Head of caudate nucleus (tissue), 42 donors: ENCODE measurements around the gene RHBDF2.

Experiments
- DNase-seq, 42 donors: peaks; one replicate each; pipeline versions ENCODE4 v3.0.0 to v3.0.0-alpha.2; 2020 to 2021; ENCODE audit warnings: mixed read lengths in 7 of 42
- intact Hi-C: fragments of 100-400 bp; cut with DNase I; formaldehyde crosslinking; loops from one replicate; pipeline ENCODE4 v1.15.0; 2022

RHBDF2 gene

GRCh38 chr17:76473541-76473985 lies 27.7 kb downstream of the RHBDF2 start:
- DNase-seq = no peak
- intact Hi-C loops = no loop called here

- intact Hi-C loops = no loop called here
- no peak for DNase-seq
Observed at GRCh38 chr17:76472726-76473125, 28.5 kb downstream of the RHBDF2 start.

GRCh38 chr17:76472258-76472645 lies 29.0 kb downstream of the RHBDF2 start:
- DNase-seq = no peak
- intact Hi-C loops = no loop called here

DNA sequence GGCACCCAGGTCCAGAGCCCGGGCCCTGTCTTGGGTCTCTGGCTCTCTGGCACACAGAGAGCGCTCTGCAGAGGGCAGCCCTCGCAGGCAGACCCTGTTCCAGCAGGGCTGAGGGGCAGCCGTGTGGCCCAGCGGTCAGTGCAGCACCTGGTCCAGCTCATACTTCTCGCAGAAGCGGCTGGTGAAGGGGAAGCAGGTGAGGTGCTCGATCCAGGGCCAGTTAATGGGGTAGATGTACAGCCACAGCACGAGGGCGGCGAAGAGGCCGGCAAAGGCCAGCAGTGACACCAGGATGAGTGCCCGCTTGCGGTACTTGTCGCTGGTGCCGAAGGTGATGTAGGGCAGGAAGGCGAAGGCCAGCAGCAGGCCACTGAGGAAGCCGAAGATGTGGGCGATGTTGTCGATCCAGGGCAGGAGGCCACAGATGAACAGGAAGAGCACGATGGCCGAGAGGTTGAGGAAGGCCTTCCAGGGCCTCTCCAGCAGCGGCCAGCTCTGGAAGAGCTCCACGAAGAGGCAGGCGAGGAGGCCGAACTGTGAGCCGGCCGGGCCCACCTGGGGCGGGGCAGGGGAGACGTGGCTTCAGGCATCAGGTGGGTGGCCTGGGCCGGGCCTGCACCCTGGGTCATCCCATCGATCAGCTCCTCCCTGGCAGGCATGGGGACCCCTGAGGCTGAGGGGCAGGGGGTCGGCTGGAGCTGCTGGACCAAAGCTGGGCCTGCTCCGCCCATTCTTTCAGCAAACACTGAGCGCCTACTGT lies 29.5 kb downstream of the RHBDF2 start:
- DNase-seq = no peak
- intact Hi-C loops = no loop called here

DNA sequence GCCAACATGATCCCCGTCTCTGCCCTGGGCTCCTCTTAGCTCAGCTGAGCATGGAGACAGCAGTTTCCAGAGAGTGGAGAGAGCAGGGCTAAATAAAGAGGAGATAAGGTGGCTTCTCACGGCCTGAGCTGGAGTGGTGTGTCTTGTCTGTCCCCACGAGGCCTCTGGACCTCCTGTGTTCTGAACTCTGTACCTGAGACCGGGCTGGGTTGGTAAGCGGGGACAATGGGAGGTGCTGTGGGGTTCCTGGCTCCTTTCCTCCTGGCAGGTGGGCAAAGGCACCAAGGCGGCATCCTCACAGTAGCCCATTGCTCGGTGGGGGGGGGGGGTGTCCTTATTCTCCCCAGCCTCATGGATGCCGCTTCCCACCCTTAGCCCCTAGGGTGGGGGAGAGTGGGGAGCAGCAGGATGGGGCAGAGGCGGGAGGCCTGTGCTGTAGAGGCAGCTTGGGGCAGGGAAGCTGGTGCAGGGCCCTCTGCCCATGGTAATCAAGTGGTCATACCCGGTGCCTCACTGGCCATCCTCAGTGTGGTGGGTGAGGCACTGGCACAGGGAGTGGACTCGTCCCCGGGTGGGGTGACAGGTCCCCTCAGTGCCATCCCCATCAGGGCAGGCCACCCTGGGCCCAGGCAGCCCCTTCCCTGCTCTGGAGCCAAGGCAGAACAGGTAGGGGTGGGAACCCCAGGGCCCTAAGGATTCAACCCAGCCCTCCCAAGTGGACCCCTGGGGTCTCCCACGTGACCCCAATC lies 31.1 kb downstream of the RHBDF2 start:
- intact Hi-C loops = no loop called here
- no peak for DNase-seq

DNA sequence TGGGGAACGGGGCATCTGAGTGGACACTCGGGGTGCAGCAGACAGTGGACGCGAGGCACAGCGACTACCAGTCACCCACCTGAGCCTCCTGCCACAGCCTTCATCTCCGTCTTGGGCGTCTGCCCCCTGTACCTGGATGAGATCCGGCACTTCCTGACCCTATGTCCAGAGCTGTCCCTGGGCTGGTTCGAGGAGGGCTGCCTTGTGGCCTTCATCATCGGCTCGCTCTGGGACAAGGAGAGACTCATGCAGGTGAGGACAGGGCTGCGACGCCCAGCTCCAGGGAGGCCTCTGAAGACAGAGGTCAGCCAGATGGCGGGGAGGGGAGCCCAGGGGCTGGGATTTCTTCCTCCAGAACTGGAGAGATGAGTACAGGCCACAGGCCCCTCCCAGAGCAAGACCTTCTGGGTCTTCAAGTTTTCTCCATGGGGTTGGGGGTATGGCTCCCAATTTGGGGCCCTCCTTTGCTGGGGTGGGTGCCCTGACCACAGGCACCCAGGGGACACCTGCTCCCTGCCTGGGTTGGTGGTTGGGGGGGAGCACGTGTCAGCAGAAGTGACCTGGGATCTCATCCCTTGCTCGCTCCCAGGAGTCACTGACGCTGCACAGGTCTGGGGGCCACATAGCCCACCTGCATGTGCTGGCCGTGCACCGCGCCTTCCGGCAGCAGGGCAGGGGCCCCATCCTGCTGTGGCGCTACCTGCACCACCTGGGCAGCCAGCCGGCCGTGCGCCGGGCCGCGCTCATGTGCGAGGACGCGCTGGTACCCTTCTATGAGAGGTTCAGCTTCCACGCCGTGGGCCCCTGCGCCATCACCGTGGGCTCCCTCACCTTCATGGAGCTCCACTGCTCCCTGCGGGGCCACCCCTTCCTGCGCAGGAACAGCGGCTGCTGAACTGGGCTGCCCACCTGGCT lies 31.9 kb downstream of the RHBDF2 start:
- intact Hi-C loops = no loop called here
- DNase-seq = no peak

DNA sequence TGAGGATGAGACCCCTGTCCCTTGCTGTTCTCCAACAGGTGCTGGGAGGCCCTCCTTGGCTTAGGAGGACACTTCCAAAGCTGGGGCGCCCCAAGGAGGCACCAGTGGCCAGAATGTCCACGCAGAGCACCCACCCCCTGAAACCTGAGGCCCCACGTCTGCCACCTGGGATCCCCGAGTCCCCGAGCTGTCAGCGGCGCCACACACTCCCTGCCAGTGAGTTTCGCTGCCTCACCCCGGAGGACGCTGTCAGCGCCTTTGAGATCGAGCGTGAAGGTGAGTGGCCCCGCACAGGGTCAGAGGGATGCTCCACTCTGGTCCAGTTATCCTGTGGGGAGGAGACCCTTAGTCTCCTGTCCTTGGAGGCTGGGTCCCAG lies 32.6 kb downstream of the RHBDF2 start:
- no peak for DNase-seq
- intact Hi-C loops = no loop called here

- intact Hi-C loops = loop anchor here (2.0 kb wide), 1 partner anchor 39 kb away; no protein-coding TSS in a partner anchor
- no peak for DNase-seq
Observed at GRCh38 chr17:76467809-76468633, 33.2 kb downstream of the RHBDF2 start.

DNA sequence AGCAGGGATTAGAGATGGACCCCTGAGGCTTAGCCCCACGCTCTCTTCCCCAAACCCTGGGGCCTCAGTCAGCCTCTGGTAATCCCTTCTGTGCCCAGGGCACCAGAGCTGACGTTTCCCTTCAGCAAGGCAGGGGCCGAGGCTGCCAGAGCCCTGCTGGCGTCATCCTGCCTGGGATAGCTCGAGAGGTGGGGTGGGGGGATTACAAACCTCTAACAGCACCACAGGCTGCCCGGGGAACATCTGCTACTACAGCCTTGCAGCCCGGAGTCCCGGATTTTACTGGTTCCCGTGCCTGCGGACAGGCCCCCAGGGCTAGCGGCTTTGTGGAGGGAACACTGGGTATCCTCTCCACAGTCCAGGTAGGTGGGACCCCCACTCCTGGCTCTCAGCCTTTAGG lies 33.9 kb downstream of the RHBDF2 start, which contains the start of gene AANAT:
TSS of gene AANAT (plus strand) at position 238 of the 400 bp plus-strand sequence. CDS start 1,144 bp downstream, outside the sequence.
- DNase-seq = no peak
- intact Hi-C loops = loop anchor here (2.0 kb wide), 1 partner anchor 39 kb away; no protein-coding TSS in a partner anchor

DNA sequence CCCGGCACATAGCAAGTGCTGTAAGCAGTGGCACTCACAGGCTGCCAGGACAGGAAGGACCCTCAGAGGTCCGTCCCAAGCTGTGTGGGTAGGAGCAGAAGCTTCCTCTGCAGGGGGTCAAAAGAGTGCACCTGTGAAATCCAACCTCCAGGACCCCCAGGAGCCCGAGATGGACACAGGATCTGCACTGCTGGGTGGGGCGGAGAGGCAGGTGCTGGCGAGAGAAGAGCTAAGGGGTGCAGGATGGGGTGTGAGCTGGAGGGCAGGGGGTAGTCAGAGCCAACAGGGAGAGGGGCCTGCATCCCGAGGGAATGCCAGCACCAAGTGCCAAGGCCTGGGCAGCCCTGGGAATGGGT lies 34.5 kb downstream of the RHBDF2 start:
- no peak for DNase-seq
- intact Hi-C loops = loop anchor here (2.0 kb wide), 1 partner anchor 40 kb away; no protein-coding TSS in a partner anchor

GRCh38 chr17:76462556-76463290 lies 38.5 kb downstream of the RHBDF2 start:
- intact Hi-C loops = no loop called here
- no peak for DNase-seq

DNA sequence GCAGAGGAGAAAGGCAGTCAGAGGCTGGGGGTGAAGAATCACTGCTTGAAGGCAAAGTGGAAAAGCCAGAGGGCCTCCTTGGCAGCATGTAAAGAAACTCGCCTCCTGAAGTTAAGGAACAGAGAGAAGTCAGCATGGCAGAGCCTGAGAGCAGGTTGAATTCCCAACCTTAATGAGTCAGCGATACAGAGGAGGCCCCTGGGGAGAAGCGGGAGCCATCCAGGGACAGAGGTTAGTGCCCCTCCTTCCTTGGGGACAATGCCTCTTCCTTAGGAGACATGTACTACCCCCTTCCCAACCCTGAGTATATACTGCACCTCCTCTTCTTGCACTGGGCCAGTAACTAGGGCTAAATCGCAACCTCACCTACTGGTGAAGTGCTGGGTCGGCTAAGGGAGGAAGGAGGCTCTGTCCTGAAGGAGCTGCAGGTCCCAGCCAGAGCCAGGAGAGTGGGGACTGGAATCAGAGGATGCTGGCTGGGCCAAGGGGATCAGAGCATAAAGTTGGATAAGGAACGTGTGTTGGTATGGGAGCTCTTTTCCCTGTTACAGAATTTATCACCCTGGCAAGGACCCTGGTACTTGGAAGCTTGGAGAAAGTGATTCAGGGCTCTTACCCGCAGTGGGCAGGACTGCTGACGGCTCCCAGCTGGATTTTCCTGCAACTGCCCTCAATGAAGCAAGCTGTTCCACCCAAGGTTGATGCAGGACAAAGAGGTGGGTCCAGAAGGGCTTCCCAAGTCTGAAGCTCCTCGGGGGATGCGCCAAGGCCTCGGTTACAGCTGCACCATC lies 39.3 kb downstream of the RHBDF2 start:
- intact Hi-C loops = no loop called here
- DNase-seq = no peak

DNA sequence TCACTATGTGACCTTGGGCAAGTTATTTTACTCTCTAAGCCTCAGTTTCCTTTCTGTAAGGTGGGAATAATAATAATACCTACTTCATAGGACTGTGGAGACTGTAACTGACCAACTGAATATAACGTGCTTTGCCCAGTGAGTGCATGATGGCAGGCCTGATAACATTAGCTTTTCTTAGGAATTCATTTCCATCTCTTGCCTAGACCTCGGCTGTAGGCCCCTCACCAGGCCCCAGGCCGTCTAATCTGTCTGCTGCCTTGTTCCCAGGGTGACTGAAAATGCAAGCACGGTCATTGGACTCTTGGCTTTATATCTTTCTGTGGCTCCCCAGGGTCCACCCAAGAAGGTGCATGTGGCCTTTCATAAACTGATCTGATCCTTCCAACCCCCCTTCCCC lies 41.5 kb downstream of the RHBDF2 start:
- intact Hi-C loops = loop anchor here (10.0 kb wide), 1 partner anchor 55 kb away; no protein-coding TSS in a partner anchor
- no peak for DNase-seq

DNA sequence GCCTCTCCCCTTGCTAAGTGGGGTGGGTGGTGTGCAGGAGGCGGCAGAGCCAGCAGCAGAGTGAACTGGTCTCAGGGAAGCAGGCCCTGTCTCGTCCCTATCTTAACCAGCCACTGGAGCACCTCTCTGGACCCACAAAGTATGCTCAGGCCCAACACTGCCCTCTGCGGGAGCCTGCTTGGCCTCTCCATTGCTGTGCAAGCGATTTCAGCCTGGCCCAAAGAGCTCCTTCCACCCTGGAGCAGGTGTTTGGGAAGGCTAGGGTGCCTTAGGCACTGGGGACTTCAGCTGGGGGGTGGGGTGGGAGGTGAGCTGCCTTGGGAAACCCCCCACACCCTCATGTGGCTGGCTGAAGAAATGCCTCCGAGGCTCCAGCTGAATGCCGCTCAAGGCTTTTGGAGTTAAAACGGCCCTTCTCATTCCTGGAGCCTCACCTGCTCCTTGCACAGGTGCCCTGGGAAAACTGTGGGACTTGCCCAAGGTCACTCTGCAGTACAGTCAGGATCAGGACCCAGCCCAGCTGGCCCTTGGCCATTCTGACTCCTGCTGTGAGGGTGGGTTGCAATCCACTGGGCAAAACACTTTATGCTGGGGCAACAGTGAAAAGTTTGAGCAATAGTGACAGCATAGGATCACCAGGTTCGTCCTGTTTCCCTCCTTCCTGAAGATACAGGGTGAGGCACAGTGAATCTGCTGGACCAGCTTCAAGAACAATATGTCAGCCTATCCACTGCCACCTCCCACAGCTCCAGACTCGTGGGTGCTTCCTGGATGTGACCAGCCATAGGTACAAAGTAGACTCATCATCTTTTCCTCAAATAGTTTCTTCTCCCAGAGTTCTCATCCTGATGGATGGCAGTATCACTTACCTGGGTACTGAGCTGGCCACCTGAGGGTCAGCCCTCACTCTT lies 42.4 kb downstream of the RHBDF2 start:
- intact Hi-C loops = loop anchor here (10.0 kb wide), 1 partner anchor 54 kb away; no protein-coding TSS in a partner anchor
- DNase-seq = peak in 13 of 42 donors; percentile 17 to 65 (median 38)

GRCh38 chr17:76453431-76453743 lies 47.8 kb downstream of the RHBDF2 start:
- intact Hi-C loops = loop anchor here (10.0 kb wide), 1 partner anchor 49 kb away; no protein-coding TSS in a partner anchor
- DNase-seq = no peak
